ENCODE data around the gene TRPM3. TPM values are rescaled to one million over a fixed set of nuclear protein-coding genes. Genes with fewer than 3 reads are reported as not detected.

Gene TRPM3
- total RNA-seq, 4 donors from 2014 or later = 0.27 to 1.2 (median 0.47) TPM; not detected in 1

DNA sequence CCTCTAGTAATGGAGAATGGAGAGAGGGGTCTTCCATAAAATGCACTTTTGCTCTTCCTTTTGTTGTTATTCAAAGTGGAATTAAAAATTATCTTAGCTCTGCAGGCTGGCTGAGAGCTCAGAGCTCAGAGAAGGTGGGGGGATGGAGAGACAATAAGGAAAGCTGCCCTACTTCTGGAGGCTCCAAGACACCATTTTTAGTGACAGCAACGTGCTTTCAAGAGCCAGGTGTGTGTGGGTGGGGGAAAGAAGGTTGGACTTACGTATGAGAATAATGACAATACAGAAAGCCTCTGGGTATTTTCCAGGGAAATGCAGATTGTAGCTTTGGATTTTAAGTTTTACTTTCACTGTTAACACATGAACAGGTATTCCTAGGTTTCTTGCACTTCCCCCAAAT, 173.9 kb downstream of the TRPM3 start:
- no peaks in the 10 kb centered on the region for H3K36me3 ChIP-seq
- H3K4me3 ChIP-seq = no peak overlapping the region
- H3K27me3 ChIP-seq = no peaks in the 10 kb centered on the region
- H3K4me1 ChIP-seq = no peaks in the 10 kb centered on the region
- H3K9me3 ChIP-seq = no peaks in the 10 kb centered on the region
- 25 to 42% methylated on average over 2 of the region's 2 CpGs for WGBS, 2 donors (ENCODE audit: low coverage in 1 of 2)
- H3K27ac ChIP-seq = no peak overlapping the region
- no peak for ATAC-seq
- TF ChIP-seq POLR2AphosphoS5 (IDR thresholded peaks at IDR 0.05) (no peak), EP300 (IDR thresholded peaks at IDR 0.05) (no peak), POLR2A (IDR thresholded peaks at IDR 0.05) (no peak)
- TF ChIP-seq, protein P1, sequence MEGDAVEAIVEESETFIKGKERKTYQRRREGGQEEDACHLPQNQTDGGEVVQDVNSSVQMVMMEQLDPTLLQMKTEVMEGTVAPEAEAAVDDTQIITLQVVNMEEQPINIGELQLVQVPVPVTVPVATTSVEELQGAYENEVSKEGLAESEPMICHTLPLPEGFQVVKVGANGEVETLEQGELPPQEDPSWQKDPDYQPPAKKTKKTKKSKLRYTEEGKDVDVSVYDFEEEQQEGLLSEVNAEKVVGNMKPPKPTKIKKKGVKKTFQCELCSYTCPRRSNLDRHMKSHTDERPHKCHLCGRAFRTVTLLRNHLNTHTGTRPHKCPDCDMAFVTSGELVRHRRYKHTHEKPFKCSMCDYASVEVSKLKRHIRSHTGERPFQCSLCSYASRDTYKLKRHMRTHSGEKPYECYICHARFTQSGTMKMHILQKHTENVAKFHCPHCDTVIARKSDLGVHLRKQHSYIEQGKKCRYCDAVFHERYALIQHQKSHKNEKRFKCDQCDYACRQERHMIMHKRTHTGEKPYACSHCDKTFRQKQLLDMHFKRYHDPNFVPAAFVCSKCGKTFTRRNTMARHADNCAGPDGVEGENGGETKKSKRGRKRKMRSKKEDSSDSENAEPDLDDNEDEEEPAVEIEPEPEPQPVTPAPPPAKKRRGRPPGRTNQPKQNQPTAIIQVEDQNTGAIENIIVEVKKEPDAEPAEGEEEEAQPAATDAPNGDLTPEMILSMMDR (IDR thresholded peaks at IDR 0.05) = no peak

DNA sequence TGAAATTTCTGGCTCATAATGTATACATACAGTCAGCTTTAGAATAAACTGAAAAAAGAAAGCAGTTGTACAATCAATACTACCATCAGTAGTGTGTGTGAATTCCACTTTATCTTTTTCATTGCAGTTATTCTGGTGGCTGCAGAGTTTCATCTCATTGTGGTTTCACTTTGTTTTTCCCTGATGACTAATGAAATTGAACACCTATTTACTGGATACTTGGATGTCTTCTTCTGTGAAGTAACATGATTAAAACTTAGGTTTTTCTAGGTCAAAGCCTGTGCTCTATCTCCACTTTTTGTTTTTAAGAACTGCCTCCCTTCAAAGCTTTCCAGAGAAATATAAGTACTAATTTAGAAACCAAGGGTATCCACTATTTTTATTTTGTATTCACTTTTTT, 174.3 kb downstream of the TRPM3 start:
- Histone ChIP-seq H3K4me3 (no peak overlapping the region), H3K27me3 (no peaks in the 10 kb centered on the region), H3K36me3 (no peaks in the 10 kb centered on the region), H3K9me3 (no peaks in the 10 kb centered on the region), H3K4me1 (no peaks in the 10 kb centered on the region), H3K27ac (no peak overlapping the region)
- no peak for ATAC-seq
- TF ChIP-seq, protein P1 (IDR thresholded peaks at IDR 0.05) = no peak
- TF ChIP-seq POLR2A (IDR thresholded peaks at IDR 0.05) = no peak
- TF ChIP-seq EP300 (IDR thresholded peaks at IDR 0.05) = no peak
- TF ChIP-seq POLR2AphosphoS5 (IDR thresholded peaks at IDR 0.05) = no peak

DNA sequence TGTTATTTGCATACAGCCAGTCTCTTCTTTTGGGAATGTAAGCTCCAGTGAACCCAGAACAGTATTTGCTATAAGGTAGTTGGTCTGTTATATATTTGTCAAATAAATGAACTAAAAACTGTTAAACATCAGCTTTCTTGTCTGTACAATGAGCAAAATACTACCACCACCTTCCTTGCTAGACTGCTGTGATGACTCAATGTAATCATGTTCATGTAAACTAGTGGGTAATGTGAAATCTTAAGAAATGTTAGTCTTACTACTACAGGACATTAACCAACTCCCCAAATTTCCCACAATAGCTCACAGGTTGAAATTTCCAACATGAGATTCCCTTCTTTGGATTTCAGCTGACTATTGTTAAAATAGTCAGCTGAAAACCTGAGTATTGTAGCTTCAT, 176.1 kb downstream of the TRPM3 start:
- Histone ChIP-seq H3K4me3 (no peak overlapping the region), H3K27me3 (no peaks in the 10 kb centered on the region), H3K9me3 (no peaks in the 10 kb centered on the region), H3K27ac (no peak overlapping the region), H3K4me1 (no peaks in the 10 kb centered on the region), H3K36me3 (no peaks in the 10 kb centered on the region)
- no peak for ATAC-seq
- TF ChIP-seq EP300 (IDR thresholded peaks at IDR 0.05) = no peak
- TF ChIP-seq POLR2AphosphoS5 (IDR thresholded peaks at IDR 0.05) = no peak
- TF ChIP-seq, protein P1 (IDR thresholded peaks at IDR 0.05) = no peak
- no peak for TF ChIP-seq POLR2A (IDR thresholded peaks at IDR 0.05)

DNA sequence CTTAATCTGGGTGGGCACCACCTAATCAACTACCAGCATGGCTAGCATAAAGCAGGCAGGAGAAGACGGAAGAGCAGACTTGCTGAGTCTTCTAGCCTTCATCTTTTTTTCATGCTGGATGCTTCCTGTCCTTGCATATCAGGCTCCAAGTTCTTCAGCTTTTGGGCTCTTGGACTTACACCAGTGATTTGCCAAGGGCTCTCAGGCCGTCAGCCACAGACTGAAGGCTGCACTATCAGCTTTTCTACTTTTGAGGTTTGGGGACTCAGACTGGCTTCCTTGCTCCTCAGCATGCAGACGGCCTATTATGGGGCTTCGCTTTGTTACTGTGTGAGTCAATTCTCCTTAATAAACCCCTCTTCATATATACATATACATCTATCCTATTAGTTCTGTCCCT, 180.2 kb downstream of the TRPM3 start:
- Histone ChIP-seq H3K36me3 (no peaks in the 10 kb centered on the region), H3K27me3 (no peaks in the 10 kb centered on the region), H3K27ac (no peak overlapping the region), H3K9me3 (no peaks in the 10 kb centered on the region), H3K4me1 (no peaks in the 10 kb centered on the region), H3K4me3 (no peak overlapping the region)
- WGBS, 2 donors (ENCODE audit: low coverage in 1 of 2) = 66 to 87% methylated on average over 2 to 4 of the region's 4 CpGs
- no peak for ATAC-seq
- TF ChIP-seq POLR2AphosphoS5 (IDR thresholded peaks at IDR 0.05) (no peak), EP300 (IDR thresholded peaks at IDR 0.05) (no peak), POLR2A (IDR thresholded peaks at IDR 0.05) (no peak)
- TF ChIP-seq, protein P1 (IDR thresholded peaks at IDR 0.05) = no peak

DNA sequence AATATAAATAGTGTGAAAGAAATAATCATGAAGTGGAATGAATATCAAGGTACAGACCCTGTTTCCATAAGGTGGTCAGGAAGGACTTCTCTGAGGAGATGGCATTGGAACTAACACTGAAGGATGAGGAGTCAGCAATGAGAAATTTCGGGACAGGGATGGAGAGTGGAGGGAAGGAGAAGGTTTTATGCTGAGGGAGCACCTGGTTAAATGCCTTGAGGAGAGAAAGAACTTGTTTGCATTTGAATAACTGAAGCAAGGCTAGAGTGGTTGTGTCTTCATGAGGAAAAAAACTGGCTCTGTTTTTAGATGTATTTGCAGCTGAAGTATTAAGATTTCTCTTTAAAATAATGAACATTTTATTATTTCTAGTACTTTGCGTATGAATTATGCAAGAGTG, 180.8 kb downstream of the TRPM3 start:
- 61 to 63% methylated on average over 2 of the region's 2 CpGs for WGBS, 2 donors (ENCODE audit: low coverage in 1 of 2)
- H3K4me1 ChIP-seq = no peaks in the 10 kb centered on the region
- no peak overlapping the region for H3K27ac ChIP-seq
- TF ChIP-seq, protein P1 (IDR thresholded peaks at IDR 0.05) = no peak
- TF ChIP-seq EP300 (IDR thresholded peaks at IDR 0.05) (no peak), POLR2A (IDR thresholded peaks at IDR 0.05) (no peak), POLR2AphosphoS5 (IDR thresholded peaks at IDR 0.05) (no peak)
- no peaks in the 10 kb centered on the region for H3K36me3 ChIP-seq
- H3K27me3 ChIP-seq = no peaks in the 10 kb centered on the region
- no peak for ATAC-seq
- H3K9me3 ChIP-seq = no peaks in the 10 kb centered on the region
- H3K4me3 ChIP-seq = no peak overlapping the region
